Nephron (organoid): ENCODE data around the gene DNAJC22.

ENCODE experiments used
- H3K27ac Mint-ChIP-seq, 3 experiments: 2 replicates each; pipeline ENCODE4 v1.8.0; 2020; ENCODE audit warnings: mixed read lengths in 3 of 3, mild to moderate bottlenecking in 2 of 3, moderate library complexity in 1 of 3
- H3K27me3 Mint-ChIP-seq: 2 replicates; pipeline ENCODE4 v1.8.0; 2021; ENCODE audit warnings: low read depth, mild to moderate bottlenecking, moderate library complexity, mixed read lengths
- H3K36me3 Mint-ChIP-seq: 2 replicates; pipeline ENCODE4 v1.8.0; 2020; ENCODE audit warnings: low read depth, mixed read lengths
- H3K4me1 Mint-ChIP-seq: 2 replicates; pipeline ENCODE4 v1.8.0; 2020; ENCODE audit warnings: mixed read lengths
- H3K4me3 Mint-ChIP-seq, 3 experiments: 2 replicates each; pipeline ENCODE4 v1.8.0; 2020; ENCODE audit warnings: mild to moderate bottlenecking in 3 of 3, mixed read lengths in 3 of 3, moderate library complexity in 2 of 3
- H3K9me3 Mint-ChIP-seq: 2 replicates; pipeline ENCODE4 v1.8.0; 2020; ENCODE audit warnings: mixed read lengths
- TF ChIP-seq, protein P1 (sequence below), 3 experiments: fragments of 200-600 bp; sonication (generic); IDR thresholded peaks; one replicate each; pipeline ENCODE4 v1.5.0; 2021; ENCODE audit warnings: antibody characterized with exemption in 3 of 3; ENCODE audit not compliant: unreplicated experiment in 3 of 3

Gene DNAJC22

DNA sequence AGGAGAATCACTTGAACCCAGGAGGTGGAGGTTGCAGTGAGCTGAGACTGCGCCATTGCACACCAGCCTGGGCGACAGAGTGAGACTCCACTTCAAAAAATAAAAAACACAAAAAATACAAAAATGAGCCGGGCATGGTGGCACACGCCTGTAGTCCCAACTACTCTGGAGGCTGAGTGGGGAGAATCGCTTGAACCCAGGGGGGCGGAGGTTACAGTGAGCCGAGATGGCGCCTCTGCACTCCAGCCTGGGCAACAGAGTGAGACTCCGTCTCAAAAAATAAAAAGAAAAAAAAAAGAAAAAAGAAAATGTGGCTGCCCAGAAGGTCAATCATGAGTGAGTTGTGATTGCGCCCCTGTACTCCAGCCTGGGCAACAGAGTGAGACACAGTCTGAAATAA lies 9.2 kb downstream of the DNAJC22 start:
- Mint-ChIP-seq H3K36me3 (no peaks in the 10 kb centered on the region), H3K4me3 (no peak overlapping the region), H3K27me3 (peaks cover 52% of the 10 kb centered on the region), H3K4me1 (peaks cover 7% of the 10 kb centered on the region), H3K27ac (no peak overlapping the region), H3K9me3 (no peaks in the 10 kb centered on the region)
- TF ChIP-seq, protein P1, sequence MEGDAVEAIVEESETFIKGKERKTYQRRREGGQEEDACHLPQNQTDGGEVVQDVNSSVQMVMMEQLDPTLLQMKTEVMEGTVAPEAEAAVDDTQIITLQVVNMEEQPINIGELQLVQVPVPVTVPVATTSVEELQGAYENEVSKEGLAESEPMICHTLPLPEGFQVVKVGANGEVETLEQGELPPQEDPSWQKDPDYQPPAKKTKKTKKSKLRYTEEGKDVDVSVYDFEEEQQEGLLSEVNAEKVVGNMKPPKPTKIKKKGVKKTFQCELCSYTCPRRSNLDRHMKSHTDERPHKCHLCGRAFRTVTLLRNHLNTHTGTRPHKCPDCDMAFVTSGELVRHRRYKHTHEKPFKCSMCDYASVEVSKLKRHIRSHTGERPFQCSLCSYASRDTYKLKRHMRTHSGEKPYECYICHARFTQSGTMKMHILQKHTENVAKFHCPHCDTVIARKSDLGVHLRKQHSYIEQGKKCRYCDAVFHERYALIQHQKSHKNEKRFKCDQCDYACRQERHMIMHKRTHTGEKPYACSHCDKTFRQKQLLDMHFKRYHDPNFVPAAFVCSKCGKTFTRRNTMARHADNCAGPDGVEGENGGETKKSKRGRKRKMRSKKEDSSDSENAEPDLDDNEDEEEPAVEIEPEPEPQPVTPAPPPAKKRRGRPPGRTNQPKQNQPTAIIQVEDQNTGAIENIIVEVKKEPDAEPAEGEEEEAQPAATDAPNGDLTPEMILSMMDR (IDR thresholded peaks at IDR 0.05; ENCODE audit: unreplicated experiment in 3 of 3) = no peak

DNA sequence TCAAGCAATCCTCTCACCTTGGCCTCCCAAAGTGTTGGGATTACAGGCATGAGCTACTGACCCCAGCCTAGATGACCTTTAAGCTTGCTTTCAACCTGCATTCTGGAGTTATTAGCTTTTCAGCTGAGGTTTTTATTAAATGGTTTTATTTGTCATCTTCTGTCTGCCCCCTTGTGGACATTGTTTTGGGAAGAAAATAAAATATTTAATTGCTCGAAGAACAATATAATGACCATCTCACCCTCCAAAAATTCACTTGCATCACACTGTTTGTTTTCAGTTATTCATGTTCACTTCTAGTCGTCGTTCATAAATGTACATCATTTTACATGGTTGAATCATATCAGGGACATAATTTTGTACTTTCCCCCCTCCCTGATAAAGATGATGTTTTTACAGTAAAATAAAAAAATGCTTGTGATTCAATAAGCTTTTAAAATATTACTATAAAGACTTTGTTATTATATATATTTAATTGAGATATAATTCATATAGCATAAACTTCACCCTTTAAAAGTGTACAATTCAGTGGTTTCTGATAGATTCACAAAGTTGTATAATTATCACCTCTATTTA lies 10.5 kb downstream of the DNAJC22 start:
- Mint-ChIP-seq H3K4me3 (no peak overlapping the region), H3K9me3 (no peaks in the 10 kb centered on the region), H3K4me1 (peaks cover 7% of the 10 kb centered on the region), H3K27ac (no peak overlapping the region), H3K36me3 (no peaks in the 10 kb centered on the region), H3K27me3 (peaks cover 47% of the 10 kb centered on the region)
- TF ChIP-seq, protein P1 (IDR thresholded peaks at IDR 0.05; ENCODE audit: unreplicated experiment in 3 of 3) = peak; percentile 46 to 64 (median 50)

DNA sequence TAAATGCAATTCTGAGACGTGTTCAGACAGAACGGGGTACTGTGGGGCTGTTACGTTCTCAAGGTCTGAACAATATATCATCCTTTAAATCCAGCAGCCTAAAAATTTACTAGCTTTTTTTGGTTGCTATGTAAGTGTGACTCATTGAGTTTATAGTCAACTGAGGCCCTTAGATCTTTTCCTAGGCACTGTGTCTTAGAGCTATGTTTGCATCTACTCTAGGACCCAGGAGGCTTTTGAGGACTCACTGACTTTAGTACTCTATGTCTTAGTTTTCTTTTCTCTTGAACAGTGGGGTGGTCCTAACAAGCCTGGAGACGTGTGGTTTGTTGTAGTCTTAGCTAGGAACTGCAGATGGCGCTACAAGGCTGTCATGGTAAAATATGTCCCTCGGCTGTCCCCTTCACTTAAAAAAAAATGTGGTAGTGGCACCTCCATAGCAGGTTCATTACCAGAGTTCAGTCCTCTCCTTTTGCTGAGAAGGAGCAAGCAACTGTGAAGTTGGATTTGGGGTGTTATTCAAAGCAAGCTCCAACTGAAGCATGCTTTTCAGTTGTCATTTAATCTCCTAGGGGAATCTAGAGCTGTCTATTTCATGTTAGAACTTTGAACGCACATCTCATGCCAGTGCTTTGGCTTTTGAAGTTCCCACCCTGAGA lies 11.9 kb downstream of the DNAJC22 start:
- Mint-ChIP-seq H3K36me3 (no peaks in the 10 kb centered on the region), H3K27me3 (peaks cover 36% of the 10 kb centered on the region), H3K4me3 (no peak overlapping the region), H3K9me3 (no peaks in the 10 kb centered on the region), H3K4me1 (peaks cover 7% of the 10 kb centered on the region), H3K27ac (no peak overlapping the region)
- TF ChIP-seq, protein P1 (IDR thresholded peaks at IDR 0.05; ENCODE audit: unreplicated experiment in 3 of 3) = peak; percentile 67 to 80 (median 79)

DNA sequence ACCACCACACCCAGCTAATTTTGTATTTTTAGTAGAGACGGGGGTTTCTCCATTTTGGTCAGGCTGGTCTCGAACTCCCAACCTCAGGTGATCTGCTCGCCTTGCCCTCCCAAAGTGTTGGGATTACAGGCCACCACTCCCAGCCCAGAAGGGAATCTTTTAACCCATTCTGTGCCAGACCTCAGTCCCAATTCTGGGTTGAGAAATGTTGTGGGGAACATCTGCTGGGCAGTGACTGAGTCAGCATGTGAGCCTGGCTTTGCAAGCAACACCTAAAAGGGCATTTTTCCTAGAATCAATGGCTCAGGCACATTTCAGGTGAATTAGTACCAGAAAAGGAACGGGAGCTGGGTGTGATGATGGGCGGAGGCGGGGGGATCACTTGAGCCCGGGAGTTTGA lies 13.0 kb downstream of the DNAJC22 start:
- TF ChIP-seq, protein P1 (IDR thresholded peaks at IDR 0.05; ENCODE audit: unreplicated experiment in 3 of 3) = no peak
- H3K4me3 Mint-ChIP-seq = no peak overlapping the region
- H3K4me1 Mint-ChIP-seq = peaks cover 7% of the 10 kb centered on the region
- no peaks in the 10 kb centered on the region for H3K9me3 Mint-ChIP-seq
- peaks cover 29% of the 10 kb centered on the region for H3K27me3 Mint-ChIP-seq
- no peaks in the 10 kb centered on the region for H3K36me3 Mint-ChIP-seq
- no peak overlapping the region for H3K27ac Mint-ChIP-seq

DNA sequence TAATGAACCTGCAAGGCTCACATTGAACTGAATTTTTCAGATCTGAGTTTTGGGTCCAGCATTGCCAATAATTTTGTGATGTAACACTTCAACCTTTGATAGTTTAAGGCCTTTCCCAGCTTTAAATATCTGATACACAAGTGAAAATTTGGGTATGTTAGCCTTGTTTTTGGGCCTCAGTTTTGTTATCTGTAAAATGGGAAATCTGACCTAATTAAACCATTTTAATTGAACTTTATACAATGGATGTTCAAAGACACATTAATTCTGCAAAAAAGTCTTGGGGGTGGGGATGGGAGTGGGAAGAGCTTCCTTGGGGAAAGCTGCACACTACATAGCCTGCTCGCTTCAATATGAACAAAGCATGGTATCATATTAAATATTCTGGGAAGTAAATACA lies 15.4 kb downstream of the DNAJC22 start:
- Mint-ChIP-seq H3K27me3 (peaks cover 19% of the 10 kb centered on the region), H3K4me1 (peaks cover 7% of the 10 kb centered on the region), H3K4me3 (no peak overlapping the region), H3K36me3 (no peaks in the 10 kb centered on the region), H3K9me3 (no peaks in the 10 kb centered on the region), H3K27ac (no peak overlapping the region)
- TF ChIP-seq, protein P1 (IDR thresholded peaks at IDR 0.05; ENCODE audit: unreplicated experiment in 3 of 3) = no peak

DNA sequence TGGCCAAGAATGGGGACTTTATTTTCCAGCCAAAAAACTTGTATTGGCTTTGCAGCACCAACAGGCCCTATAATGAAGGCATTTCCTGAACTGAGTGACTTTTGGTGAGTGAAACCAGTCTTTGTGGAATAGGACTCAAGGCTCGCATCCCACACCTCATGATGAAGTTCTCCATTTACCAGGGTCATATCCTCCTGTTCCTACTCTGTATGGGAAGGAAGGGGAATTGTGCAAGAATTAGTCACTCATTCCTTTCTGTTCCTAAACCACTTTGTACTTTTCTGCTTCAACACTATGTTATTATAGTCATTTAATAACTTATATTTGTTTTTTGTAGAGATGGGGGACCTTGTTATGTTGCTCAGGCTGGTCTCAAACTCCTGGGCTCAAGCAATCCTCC lies 18.3 kb downstream of the DNAJC22 start:
- no peak overlapping the region for H3K27ac Mint-ChIP-seq

More for the DNA sequence above, 18.3 kb downstream of the DNAJC22 start:
- no peaks in the 10 kb centered on the region for H3K36me3 Mint-ChIP-seq
- TF ChIP-seq, protein P1 (IDR thresholded peaks at IDR 0.05; ENCODE audit: unreplicated experiment in 3 of 3) = no peak
- H3K4me1 Mint-ChIP-seq = peaks cover 20% of the 10 kb centered on the region
- H3K4me3 Mint-ChIP-seq = peak overlapping the region in 1 of 3 experiments; percentile 14
- peaks cover 8% of the 10 kb centered on the region for H3K27me3 Mint-ChIP-seq
- no peaks in the 10 kb centered on the region for H3K9me3 Mint-ChIP-seq
